Cortex of kidney (tissue), 1 donor: ENCODE measurements around the gene GNG14.
"Not testable (repeated sequence)": the region's sequence is repeated elsewhere in the genome, so short reads cannot be mapped to it uniquely, and the experiment has no call there.

Experiments used
- DNase-seq: peaks from one replicate; lab custom pipeline; 2025; lab: John Stamatoyannopoulos, UW

The GNG14 gene

GRCh38 chr19:12696366-12697335 lies 8.9 kb downstream of the GNG14 start, which contains the start of gene FBXW9:
FBXW9 (minus strand) TSS chr19:12696631; CDS start chr19:12696581, 50 bp downstream.
- DNase-seq: peak; percentile 34

GRCh38 chr19:12697425-12697824 lies 9.6 kb downstream of the GNG14 start:
- DNase-seq: not testable (repeated sequence)

GRCh38 chr19:12698138-12698537 lies 10.3 kb downstream of the GNG14 start:
- DNase-seq: no peak

GRCh38 chr19:12701596-12702282 lies 13.9 kb downstream of the GNG14 start:
- no peak for DNase-seq

GRCh38 chr19:12703046-12703445 lies 15.2 kb downstream of the GNG14 start:
- no peak for DNase-seq

GRCh38 chr19:12705169-12705568 lies 17.4 kb downstream of the GNG14 start:
- DNase-seq: no peak

GRCh38 chr19:12705654-12706331 lies 18.0 kb downstream of the GNG14 start:
- no peak for DNase-seq

- no peak for DNase-seq
These were observed 18.5 kb downstream of the GNG14 start for GRCh38 chr19:12706332-12706718.

- DNase-seq: no peak
These were observed 20.8 kb downstream of the GNG14 start for GRCh38 chr19:12708641-12709040.

GRCh38 chr19:12711187-12711586 lies 23.4 kb downstream of the GNG14 start:
- DNase-seq: no peak

GRCh38 chr19:12712077-12712476 lies 24.3 kb downstream of the GNG14 start:
- not testable (repeated sequence) for DNase-seq

- DNase-seq: not testable (repeated sequence)
These were observed 25.5 kb downstream of the GNG14 start for GRCh38 chr19:12713304-12713703.

GRCh38 chr19:12715102-12715501 lies 27.3 kb downstream of the GNG14 start:
- DNase-seq: no peak

- no peak for DNase-seq
These were observed 28.1 kb downstream of the GNG14 start for GRCh38 chr19:12715929-12716328.

- no peak for DNase-seq
These were observed 32.5 kb downstream of the GNG14 start for GRCh38 chr19:12720296-12720695.

- DNase-seq: no peak
These were observed 33.3 kb downstream of the GNG14 start for GRCh38 chr19:12720851-12721655.

GRCh38 chr19:12721656-12722565 lies 34.1 kb downstream of the GNG14 start:
- DNase-seq: no peak

- no peak for DNase-seq
These were observed 35.0 kb downstream of the GNG14 start for GRCh38 chr19:12722566-12723380.

- DNase-seq: no peak
These were observed 35.5 kb downstream of the GNG14 start for GRCh38 chr19:12723381-12723640.
